HG03064 (cell line): Measurements from ENCODE around the gene COL5A1.

Source experiments
- ATAC-seq: cut with Tn5 transposase; IDR thresholded peaks from one replicate; pipeline ENCODE4 v1.9.1; 2021; ENCODE audit warnings: low read depth; ENCODE audit not compliant: unreplicated experiment

Gene COL5A1

DNA sequence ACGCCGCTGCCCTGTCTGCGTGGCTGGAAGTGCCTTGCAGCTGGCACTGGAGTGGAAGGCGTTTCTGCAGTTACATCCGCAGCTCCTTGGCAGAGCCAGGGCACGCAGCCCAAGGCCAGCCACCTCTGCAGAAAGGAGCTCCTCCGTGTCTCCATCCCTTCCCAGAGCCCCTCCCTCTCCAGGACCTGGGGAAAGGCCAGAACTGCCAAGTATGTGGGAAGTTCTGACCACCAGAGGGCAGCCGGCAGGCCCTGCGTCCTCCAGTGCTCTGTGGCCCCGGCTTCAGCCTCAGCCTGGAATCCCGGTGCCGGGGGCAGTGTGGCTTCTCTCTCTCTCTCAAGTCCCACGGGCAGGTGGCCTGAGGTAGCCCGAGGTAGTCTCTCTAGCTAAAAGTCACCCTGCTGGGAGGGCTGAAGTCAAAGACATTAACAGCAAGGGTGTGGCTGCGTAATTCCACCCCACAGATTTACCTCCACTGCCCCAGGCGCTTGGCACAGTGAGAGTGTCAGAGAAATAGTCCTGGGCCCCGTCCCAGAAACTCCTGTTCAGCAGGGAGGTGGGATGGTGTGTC is 137.3 kb downstream of the COL5A1 start:
- no peak for ATAC-seq

DNA sequence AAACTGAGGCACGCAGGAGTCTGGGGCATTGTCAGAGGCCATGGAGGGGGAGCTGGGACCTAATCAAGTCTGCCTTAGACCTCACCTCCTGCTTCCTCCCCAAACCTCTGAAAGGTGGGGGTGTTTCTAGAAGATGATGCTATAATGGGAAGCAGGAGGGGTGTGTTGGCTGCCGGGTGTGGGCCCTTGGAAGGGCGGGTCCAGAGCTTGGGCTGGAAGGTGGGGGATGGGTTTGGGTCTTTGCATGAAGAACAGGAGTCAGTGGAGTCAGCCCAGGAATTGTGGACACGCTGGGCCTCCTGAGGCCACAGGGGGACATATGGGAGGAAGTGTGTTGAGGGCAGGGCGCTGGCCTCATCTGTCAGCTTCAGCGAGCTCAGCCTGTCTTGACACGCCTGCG is 138.0 kb downstream of the COL5A1 start:
- no peak for ATAC-seq

DNA sequence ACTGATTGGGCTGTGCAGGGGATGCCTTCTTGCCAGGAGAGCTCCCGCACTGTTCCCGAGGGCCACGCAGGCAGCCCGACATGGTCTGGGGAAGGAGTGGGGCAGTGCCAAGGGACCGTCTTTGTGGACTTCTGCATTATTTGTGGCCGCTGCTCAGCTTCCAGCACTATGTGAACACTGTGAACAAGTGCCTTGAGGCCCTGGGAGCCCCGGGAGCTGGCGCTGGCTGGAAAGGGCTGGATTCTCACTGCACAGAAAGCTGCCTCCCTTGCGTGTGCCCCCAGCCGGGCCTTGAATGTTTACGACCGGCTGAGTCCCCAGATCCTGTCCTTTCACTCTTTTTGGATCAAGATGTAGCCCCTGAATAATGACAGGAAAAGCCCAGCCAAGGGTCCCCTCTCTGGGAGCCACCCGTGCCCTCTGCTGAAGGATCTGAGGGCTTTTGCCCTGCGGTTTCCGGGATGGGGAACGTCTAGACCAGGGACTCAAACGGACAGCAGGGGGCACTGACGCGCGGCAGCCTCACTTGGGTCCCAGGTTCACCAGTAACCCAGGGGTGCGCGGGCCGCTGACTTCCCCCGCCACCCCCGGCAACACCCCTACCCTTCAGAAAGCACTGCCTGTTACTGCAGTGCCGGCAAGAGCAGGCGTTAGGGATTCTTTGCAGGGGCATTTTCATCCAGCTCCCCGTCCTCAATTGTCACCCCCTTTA is 140.1 kb downstream of the COL5A1 start:
- ATAC-seq: no peak

DNA sequence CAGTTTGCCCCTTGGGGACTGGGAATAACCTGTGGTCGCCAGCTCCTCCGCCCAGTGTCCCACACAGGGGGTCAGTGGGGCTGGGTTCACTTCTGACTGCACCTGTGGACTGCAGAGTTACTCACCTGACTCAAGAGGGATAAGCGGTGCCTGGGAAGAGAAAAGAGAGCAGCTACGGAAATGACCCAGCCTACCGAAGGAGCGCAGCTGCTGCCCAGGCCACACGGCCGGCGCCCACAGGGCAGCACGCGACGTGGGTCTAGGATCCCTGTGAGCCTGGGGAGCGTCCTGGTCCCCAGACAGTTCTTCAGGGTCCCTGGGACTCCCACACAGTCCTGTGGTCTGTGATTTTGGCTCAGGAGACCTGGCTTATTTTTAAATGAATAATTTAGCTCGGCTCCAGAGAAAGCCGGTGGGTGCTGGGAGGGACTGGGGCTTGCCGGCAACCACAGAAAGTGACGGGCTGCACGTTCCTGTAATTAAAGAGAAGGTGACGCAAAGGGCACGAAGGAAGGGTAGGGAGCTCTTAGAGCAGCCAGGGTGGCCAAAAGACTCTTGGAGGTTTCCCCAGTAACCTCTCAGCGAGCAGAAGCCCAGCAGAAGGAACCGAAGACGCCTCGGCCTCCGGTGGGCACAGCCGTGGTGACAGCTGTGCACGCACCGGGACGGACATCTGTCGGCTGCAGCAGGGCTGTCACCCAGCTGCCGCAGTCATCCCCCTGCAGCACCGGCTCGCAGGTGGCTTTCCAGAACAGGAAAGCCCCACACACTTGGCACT is 141.5 kb downstream of the COL5A1 start:
- ATAC-seq: no peak

DNA sequence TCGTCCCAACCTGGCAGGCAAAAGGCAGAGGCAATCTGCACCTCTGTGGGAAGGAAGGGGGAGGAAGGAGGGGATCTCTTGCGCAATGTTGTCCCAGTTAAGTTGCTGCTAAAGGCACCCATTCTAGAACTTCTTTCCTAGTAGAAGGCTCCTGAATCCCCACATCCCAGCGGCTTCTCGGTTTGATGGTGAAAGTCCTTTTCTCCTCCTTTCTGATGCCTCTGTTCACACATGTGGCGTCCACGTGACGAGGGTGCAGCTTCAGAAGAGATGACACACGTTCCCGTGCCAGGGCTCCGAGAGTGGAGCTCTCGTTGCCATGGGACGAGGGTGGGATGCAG is 142.1 kb downstream of the COL5A1 start:
- no peak for ATAC-seq

DNA sequence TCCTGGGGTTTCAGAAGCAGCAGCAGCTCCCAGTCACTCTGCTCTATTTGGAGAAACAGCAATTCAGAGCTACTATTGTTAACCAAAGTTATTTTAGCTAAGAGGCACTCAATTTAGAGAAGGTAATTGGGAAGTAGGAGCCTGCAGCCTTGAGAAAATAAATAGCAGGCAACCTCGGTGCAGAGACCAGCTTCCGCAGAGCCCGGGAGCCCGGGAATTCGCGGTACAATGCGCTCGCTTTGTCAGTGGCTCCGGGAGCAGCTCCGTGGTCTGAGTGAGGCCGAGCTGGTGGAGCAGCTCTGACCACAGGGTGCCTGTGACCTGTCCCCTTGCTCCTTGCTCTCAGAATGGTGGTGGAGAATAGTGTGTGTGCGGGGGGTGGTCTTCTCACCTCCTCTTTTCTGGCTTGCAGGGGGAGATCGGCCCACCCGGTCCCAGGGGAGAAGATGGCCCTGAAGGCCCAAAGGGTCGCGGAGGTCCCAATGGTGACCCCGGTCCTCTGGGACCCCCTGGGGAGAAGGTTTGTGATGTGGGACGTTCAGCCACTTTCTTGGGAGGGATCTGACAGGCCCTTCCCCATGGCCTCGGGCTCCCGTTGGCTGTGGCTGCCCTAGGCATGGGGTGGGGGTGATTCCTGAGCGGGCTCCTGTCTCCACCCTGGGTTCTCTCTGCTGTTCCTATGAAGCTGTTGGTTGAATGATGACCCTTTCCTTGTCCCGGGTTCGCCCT is 143.1 kb downstream of the COL5A1 start:
- no peak for ATAC-seq

DNA sequence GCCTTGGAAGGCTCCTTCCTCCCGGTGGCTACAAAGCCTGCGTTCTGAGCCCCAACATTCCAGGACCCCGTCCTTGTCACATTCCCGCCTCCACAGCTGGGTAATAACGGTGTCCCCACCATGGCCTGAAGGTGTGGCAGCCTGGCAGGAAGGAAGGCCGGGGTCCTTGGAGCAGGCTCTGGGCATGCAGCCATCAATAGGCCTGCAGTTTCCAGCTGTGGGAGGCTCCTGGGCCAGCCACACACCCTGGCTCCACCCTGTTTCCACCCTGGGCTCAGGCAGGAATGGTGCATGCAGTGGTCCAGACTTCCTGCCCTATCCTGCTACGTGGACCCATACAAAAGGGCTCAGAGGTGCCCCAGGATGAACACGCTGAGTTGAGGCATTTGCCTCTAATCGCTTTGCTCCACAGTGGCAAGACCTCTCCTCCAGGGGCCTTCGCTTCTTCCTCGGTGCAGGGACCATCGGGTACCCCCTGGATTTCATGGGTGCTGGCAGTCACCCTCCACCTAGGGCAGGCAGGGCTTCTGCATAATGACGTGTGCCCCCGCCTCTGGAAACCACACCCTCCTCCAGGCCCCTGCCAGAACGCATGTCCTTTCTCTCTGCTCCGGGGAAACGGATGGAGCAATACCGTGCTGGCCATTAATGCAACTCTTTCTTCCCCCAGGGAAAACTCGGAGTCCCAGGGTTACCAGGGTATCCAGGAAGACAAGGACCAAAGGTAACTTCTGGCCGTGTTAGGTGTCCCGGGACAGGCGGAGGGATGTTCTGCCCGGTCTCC is 143.9 kb downstream of the COL5A1 start:
- ATAC-seq: no peak

DNA sequence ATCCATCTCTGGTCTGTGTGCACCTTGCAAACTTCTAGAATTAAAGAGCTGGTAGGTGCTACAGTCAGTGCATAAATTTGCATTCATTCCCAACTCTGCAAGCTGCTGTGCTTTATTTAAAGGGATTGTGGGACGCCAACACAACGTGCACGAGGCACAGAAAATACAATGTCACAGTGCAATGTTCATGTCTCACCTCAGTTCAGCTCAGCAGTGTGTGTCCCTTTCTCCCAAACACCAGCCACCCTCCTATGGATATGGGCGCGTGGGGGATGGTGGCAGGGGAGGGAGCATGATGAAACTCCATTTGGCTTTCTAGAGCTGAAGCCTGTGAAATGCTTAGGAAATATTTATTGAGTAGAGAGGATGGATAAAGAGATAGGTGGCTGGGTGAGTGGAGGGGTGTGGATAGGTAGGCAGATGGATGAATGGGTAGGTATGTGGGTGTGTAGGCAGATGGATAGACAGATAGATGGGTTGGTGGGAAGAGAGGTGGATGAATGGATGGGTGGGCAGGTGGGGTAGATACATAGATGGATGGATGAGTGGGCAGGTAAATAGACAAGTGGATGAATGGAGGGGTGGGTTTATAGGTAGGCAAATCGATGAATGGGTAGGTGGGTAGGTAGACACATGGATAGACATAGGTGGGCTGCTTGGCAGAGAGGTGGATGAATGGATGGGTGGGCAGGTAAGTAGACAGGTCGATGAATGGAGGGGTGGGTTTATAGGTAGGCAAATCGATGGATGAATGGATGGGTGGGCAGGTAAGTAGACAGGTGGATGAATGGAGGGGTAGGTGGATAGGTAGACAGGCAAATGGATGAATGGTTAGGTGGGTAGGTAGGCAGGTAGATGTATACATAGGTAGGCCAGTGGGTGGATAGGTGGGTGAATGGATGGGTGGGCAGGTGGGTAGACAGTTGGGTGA is 146.3 kb downstream of the COL5A1 start:
- no peak for ATAC-seq

DNA sequence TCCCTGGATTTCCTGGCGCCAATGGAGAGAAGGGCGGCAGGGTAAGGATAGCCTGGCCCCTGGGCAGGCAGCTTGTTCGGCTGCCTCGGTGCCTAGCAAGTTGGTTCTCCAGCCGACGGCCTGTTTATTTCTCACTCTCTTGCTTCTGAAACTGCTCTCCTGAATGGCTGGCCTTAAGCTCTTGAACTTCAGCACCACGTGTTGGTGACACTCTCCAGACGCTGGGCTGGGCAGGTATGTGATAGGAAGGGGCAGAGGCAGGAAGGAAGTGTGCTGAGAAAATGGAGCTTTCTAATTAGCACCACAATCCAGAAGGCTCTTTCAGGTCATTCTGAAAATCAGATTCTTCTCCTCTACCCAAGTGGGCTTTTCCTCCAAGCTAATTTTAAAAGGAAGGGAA is 147.6 kb downstream of the COL5A1 start:
- no peak for ATAC-seq

DNA sequence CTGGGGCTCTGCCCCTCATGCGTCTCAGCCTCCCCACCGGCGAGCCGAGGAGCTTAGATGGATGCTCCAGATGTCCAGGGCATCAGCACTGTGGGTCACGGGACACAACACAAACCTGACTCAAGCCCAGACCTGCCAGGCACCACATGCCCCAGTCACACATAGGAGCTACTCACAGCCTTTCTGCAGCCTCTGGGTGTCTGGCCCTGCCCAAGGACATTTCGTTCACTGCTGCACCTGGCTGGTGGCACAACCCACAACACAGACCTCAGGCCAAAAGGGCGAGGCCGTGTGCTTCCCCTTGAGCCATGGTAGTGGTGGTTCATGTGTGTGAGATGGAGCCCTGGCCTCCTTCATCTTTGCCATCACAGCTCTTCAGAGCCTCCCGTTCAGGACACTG is 149.4 kb downstream of the COL5A1 start:
- ATAC-seq: no peak

DNA sequence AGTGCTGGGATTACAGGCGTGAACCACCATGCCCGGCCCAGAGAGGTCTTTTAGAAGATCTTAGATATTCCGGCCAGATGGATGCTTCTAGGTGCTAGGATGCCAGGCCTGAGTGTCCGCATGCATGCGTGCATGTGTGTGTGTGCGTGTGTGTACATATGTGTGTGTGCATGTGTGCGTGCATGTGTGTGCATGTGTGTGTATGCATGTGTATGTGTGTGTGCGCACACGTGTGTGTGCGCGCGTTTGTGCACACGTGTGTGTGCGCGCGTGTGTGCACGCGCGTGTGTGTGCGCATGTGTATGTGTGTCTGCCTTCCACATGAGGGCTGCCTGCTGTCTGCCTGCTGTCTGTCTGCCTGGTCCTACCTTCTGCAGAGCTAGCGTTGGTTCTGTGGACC is 151.0 kb downstream of the COL5A1 start:
- no peak for ATAC-seq

DNA sequence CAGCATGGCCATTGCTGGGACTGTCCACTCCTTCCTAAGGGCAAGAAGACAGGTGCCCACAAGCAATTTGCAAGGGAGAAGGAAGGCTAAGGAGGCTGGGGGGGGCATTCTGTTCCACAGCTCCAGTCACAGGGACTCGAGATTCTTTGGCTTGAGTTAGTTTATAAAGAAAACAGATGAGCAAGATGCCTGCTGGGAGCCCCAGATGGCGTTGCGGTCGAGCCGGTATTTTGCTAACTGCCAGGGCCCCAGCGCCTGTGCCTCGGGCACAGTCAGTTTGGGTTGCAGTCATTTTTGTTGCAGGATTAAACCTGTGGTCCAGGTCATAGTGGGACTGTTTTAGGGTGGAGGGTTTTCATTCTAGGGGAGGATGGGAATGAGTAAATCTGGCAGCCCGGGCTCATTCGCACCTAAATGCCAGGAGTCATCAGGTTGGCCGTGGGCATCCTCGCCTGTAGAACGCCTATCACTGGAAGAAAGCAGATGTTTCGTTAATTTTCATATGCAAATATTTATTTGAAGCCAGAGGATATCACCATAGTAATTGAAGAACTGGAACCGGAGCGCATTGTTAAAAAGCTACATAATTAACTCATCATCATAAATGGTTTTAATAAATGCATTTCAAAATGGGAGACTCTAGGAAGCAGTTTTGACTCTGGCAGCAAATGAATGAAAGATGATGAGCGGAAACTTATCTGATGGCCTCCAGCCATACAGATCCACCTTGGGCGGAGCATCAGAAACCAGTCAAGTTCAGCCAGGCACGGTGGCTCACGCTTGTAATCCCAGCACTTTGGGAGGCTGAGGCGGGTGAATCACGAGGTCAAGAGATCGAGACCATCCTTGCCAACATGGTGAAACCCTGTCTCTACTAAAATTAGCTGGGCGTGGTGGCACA is 151.9 kb downstream of the COL5A1 start:
- no peak for ATAC-seq

DNA sequence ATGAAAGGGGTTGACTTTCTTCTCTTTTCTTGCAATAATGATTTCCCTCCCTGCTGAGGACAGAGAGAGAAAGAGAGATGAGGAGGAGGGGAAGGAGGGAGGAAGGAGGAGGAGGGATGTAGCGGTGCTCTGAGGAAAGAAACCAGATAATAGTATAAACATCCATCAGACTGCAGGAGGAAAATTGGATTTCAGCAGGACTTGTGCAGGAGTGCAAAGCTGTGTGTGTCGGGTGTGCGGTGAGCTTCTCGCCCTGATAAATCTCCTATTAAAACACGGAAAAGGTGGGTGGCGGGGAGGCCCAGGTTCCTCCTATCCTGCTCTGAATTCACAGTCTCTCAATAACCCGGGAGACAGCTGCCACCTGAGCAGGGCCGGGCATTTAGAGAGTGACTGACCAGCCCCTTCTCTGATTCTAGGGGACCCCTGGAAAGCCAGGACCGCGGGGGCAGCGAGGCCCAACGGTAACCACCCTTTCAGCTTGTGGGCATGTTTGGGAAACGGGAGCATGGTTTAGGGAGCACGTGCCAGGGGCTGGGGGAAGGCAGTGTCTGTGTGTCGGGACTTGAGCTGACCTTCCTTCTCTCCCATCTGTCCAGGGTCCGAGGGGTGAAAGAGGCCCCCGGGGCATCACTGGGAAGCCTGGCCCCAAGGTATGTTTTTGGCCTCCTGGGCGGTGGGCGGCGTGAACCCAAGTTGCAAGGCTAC is 153.2 kb downstream of the COL5A1 start:
- no peak for ATAC-seq

DNA sequence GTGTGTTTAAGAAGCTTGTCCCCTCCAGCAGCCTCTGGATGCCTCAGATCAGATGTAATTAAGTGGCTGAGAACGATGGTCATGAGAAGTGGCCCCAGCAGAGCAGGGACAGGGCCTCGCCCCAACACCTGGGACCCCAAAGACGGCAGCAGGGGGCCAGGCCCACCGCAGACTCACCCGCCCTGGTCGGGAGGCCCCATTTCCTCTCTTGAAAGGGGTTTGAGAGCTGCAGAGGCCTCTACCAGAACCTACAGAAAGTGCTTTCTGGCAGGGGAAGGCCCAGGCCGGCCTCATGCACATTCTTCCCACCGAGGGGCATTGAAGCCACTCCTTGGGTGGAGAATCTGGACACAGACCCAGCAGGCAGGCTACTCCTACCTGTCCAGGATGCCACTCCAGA is 153.8 kb downstream of the COL5A1 start:
- no peak for ATAC-seq

DNA sequence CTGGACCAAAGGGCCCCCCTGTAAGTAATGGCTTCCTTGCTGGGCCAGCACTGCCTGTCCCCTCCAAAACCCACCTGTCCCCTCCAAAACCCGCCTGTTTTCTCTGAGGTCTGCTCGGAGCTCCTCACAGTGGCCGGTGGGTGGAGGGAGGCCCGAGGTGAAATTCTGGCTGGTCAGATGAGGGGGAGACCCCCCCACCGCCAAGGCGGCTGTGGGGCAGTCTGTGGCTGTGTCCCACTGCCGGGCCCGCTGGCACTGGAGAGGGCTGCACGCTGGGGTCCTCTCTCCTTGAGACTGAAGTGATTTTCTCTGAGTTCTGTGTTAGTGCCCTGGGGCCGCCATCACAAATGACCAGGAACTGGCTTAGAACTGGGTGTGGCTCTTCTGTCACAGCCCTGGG is 155.3 kb downstream of the COL5A1 start:
- ATAC-seq: no peak

DNA sequence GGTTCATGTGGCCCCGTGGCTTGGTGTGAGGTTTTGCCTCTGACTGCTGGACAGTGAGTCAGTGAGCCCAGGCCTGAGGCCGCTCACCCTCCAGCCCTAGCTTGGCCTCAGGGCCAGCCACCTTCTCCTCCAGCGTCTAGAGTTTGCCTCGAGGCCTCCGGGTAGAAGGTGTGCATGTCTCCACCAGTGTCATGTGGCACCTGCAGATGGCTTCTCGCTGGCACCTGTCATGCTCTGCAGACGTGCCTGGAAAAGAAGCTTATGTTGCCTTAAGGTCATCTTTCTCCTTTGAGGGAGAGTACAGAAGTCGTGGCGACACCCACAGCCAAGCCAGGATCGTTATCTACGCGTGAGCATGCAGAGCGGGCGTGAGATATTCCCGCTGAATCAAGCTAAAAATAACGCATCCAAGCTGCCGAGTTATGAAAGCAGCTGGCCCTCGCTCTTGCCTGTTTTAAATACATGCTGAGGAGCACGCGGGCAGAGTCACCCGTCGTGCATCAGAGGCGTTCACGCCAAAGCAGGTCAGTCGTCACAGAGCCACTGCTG is 159.3 kb downstream of the COL5A1 start:
- no peak for ATAC-seq

DNA sequence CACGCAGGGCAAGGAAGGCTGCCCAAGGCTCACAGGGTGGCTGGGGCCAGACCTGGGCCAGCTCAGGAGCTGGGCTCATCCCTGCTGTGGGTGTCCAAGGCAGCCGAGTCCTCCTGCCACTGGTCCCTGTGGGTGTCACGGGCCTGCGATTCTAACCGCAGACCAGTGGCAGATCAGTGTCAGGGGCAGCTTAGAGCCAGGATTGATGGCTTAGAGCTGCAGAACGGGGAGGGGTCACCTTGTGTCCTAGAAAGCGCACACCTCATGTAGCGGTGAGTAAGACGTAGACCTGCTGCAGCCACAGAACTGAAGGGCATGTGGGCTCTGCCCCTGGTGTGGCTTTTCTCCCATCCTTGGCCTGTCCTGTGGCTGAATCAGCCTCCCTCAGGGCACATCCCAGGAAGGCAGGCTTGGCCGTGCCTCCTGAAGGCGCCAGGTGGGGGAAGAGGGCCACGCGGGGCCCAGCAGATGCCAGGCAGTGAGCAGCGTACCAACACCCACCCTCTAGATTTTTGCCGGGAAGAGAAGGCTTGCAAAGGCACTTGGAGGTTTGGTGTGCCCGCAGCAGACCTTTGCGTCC is 160.7 kb downstream of the COL5A1 start:
- ATAC-seq: no peak
